ENCODE data around the gene GOLGA6L2. TPM values are rescaled to one million over a fixed set of nuclear protein-coding genes. Genes with fewer than 3 reads are reported as not detected.

GOLGA6L2 gene
- total RNA-seq, 1 experiment from 2014 or later = not detected

DNA sequence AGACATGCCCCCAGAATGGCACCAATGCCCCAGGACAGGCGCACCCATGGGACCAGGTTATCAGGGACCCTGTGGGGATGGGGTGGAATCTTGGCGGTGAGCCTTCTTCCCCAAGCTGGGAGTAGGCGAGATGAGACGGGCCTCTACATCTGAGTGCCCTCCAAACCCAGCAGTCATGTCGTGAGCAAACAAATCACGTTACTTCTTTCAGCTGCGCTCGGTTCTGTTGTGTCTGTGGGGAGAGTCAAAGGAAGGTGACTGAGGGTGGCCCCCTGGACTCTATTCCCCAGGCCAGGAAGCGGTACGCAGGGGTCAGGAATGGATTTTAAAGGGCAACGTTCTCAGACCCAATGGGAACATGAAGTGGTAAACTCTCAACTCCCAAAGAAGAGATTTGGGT, 2.8 kb downstream of the GOLGA6L2 start:
- Histone ChIP-seq H4K91ac (ENCODE audit: insufficient read length, low read depth, low read length) (no peak overlapping the region), H3K27ac (ENCODE audit: insufficient read length, low read depth, low read length) (no peak overlapping the region), H4K8ac (replicated peaks; ENCODE audit: insufficient read length, low read depth, low read length) (no peak overlapping the region), H3K4me2 (ENCODE audit: insufficient read depth, insufficient read length, low read length) (no peak overlapping the region), H3K4me1 (ENCODE audit: insufficient read depth, low read length) (no peaks in the 10 kb centered on the region), H2BK15ac (ENCODE audit: low read depth, low read length) (no peak overlapping the region), H3K9ac (ENCODE audit: extremely low read depth, insufficient read length, low read length) (no peak overlapping the region), H3K56ac (ENCODE audit: insufficient read length, low read depth, low read length) (no peak overlapping the region), H2AK5ac (ENCODE audit: insufficient read length, low read length) (no peak overlapping the region), H2BK120ac (ENCODE audit: low read depth, low read length, poor library complexity, severe bottlenecking) (no peak overlapping the region), H2AFZ (ENCODE audit: low read length) (no peak overlapping the region), H3K23me2 (ENCODE audit: insufficient read length, low read depth, low read length, poor library complexity, severe bottlenecking) (no peaks in the 10 kb centered on the region), H3K4ac (ENCODE audit: low read depth, low read length) (no peak overlapping the region), H3T11ph (ENCODE audit: low read length) (no peak overlapping the region), H3K9me3 (ENCODE audit: control insufficient read depth, low read depth, low read length) (peaks cover 28% of the 10 kb centered on the region), H3K14ac (ENCODE audit: insufficient read depth, low read length) (no peak overlapping the region), H3K79me2 (ENCODE audit: insufficient read depth, low read length) (no peaks in the 10 kb centered on the region), H2BK12ac (ENCODE audit: insufficient read length, low read depth, low read length) (no peak overlapping the region), H4K20me1 (ENCODE audit: control insufficient read depth, insufficient read depth, insufficient read length) (no peaks in the 10 kb centered on the region), H2BK5ac (ENCODE audit: insufficient read length, low read length) (no peak overlapping the region), H3K27me3 (ENCODE audit: insufficient read depth, low read length) (no peaks in the 10 kb centered on the region), H2BK20ac (ENCODE audit: low read depth, low read length, poor library complexity, severe bottlenecking) (no peak overlapping the region), H4K5ac (ENCODE audit: insufficient read length, low read depth, low read length) (no peak overlapping the region), H3K23ac (ENCODE audit: insufficient read length, low read depth, low read length) (no peak overlapping the region), H3K79me1 (ENCODE audit: insufficient read depth, low read depth, low read length, poor library complexity, severe bottlenecking) (no peaks in the 10 kb centered on the region), H3K18ac (ENCODE audit: insufficient read length, low read depth, low read length) (no peak overlapping the region)
- Mint-ChIP-seq H3K9me3 (peaks cover 33 to 49% of the 10 kb centered on the region in 2 experiments), H3K4me1 (0 out of 4 replicates have a peak, but pooled peaks cover 0 to 4% of the 10 kb centered on the region in 2 experiments), H3K27me3 (ENCODE audit: low read depth) (peaks cover 7% of the 10 kb centered on the region), H3K27ac (no peak overlapping the region), H3K4me3 (no peak overlapping the region), H3K36me3 (ENCODE audit: insufficient read depth in 1 of 3, low read depth in 3 of 3) (peaks cover 4 to 5% (median 4%) of the 10 kb centered on the region in 3 experiments; a peak in 5 of 7 replicates)
- TF ChIP-seq, protein P1, sequence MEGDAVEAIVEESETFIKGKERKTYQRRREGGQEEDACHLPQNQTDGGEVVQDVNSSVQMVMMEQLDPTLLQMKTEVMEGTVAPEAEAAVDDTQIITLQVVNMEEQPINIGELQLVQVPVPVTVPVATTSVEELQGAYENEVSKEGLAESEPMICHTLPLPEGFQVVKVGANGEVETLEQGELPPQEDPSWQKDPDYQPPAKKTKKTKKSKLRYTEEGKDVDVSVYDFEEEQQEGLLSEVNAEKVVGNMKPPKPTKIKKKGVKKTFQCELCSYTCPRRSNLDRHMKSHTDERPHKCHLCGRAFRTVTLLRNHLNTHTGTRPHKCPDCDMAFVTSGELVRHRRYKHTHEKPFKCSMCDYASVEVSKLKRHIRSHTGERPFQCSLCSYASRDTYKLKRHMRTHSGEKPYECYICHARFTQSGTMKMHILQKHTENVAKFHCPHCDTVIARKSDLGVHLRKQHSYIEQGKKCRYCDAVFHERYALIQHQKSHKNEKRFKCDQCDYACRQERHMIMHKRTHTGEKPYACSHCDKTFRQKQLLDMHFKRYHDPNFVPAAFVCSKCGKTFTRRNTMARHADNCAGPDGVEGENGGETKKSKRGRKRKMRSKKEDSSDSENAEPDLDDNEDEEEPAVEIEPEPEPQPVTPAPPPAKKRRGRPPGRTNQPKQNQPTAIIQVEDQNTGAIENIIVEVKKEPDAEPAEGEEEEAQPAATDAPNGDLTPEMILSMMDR (conservative IDR thresholded peaks at IDR 0.05) = no peak
- WGBS (ENCODE audit: extremely low coverage, insufficient read length, low lambda C conversion rate) = no CpG with 5 or more reads among the region's 11 CpGs
- DNase-seq = no peak

All from H9 (cell line).